GM10266 (cell line): ENCODE measurements around the gene FGF19.

Experiments
- DNase-seq: peaks from one replicate; pipeline ENCODE4 v3.0.0; 2012; ENCODE audit errors: extremely low spot score
- TF ChIP-seq, protein P1 (sequence below): IDR thresholded peaks from 2 replicates; pipeline ENCODE4 v1.5.1; 2012; ENCODE audit warnings: mild to moderate bottlenecking, low read depth; ENCODE audit not compliant: control insufficient read depth, insufficient read depth; ENCODE audit errors: missing control alignments

The FGF19 gene

GRCh38 chr11:69730500-69730899 lies 26.7 kb upstream of the FGF19 start:
- TF ChIP-seq, protein P1, sequence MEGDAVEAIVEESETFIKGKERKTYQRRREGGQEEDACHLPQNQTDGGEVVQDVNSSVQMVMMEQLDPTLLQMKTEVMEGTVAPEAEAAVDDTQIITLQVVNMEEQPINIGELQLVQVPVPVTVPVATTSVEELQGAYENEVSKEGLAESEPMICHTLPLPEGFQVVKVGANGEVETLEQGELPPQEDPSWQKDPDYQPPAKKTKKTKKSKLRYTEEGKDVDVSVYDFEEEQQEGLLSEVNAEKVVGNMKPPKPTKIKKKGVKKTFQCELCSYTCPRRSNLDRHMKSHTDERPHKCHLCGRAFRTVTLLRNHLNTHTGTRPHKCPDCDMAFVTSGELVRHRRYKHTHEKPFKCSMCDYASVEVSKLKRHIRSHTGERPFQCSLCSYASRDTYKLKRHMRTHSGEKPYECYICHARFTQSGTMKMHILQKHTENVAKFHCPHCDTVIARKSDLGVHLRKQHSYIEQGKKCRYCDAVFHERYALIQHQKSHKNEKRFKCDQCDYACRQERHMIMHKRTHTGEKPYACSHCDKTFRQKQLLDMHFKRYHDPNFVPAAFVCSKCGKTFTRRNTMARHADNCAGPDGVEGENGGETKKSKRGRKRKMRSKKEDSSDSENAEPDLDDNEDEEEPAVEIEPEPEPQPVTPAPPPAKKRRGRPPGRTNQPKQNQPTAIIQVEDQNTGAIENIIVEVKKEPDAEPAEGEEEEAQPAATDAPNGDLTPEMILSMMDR: no peak

DNA sequence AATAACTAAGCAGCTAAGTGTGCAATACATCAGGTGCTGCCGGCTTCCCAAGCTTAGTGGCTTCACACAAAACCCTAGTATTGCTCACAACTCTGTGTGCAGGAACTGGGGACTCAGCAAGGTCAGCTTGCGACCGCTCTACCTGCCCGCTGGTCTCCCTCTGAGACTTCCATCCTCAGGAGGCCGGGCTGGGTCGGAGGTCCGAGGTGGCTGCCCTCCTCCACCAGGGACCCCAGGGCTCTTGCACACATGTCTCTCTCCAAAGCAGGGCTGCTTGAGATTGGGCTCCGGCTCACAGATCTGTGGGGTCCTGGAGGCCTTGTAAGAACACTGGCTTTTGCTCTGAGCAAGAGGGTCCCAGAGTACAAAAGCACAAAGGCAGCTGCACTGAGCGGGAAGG lies 25.4 kb upstream of the FGF19 start:
- no peak for DNase-seq
- TF ChIP-seq, protein P1: no peak

More at GRCh38 chr11:69730500-69730899, 26.7 kb upstream of the FGF19 start:
- no peak for DNase-seq

GRCh38 chr11:69727266-69727665 lies 23.4 kb upstream of the FGF19 start:
- DNase-seq: no peak

DNA sequence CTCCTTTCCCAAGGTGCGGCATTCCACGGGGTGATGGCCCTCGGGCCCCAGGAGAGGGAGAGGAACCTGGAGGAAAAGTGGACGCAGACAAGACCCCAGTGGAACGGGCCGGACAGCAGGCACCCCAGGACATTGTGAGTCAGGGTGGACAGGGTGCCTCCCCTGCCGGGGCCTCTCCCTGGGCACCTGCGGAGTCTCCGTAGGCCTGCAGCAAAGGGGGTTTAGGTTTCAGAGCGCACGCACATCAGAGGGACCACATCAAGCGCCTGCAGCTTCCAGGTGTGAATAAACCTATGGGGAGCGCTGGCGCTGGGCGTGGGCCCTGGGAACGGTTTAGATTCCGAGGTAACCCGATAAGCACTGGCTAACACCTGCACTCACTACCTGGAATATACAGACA lies 22.7 kb upstream of the FGF19 start:
- TF ChIP-seq, protein P1: no peak
- DNase-seq: no peak

More at GRCh38 chr11:69727266-69727665, 23.4 kb upstream of the FGF19 start:
- TF ChIP-seq, protein P1: no peak

DNA sequence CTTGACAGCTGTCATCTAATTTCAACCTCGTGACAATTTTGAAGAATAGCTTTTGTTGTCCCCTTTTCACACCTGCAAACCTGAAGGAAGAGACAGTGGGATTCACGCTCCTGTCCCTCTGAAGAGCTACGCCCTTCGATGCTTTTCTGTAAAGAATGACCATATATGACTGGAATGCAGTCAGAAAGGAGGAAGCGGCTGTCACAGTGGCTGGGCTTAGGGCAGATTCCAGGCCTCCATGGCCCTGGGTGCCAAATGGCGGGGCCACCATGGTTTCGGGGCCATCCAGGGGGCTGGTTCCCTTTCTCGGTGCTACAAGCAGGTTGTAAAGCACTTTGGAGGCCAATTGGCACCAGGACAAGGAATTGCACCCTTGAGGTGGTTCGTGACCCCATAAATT lies 22.2 kb upstream of the FGF19 start:
- TF ChIP-seq, protein P1: no peak
- no peak for DNase-seq

GRCh38 chr11:69721745-69722144 lies 17.9 kb upstream of the FGF19 start:
- TF ChIP-seq, protein P1: peak; percentile 3

DNA sequence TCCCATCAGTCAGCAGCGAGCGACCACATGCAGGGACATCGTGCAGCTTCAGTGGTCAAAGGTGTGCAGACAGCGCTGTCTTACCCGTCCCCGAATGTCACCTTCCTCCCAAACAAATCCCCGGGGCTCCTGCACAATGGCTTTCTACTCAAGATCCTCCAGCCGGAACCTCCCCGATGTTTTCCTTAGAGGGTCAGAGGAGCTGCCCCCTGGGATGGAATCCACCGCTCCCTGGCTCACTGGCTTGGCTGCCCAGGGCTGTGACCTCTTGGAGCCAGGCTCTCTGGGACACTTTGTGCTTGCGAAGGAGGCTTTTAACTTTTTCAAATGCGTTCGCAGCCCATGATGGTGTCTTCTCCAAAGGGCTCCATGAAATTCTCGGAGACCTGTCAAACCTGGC lies 17.3 kb upstream of the FGF19 start:
- TF ChIP-seq, protein P1: no peak
- no peak for DNase-seq

More at GRCh38 chr11:69721745-69722144, 17.9 kb upstream of the FGF19 start:
- no peak for DNase-seq
